ENCODE data around the gene GRB10.

Gene GRB10

GRCh38 chr7:50714857-50715256 is 67.8 kb downstream of the GRB10 start:
- DNase-seq: no peak

DNA sequence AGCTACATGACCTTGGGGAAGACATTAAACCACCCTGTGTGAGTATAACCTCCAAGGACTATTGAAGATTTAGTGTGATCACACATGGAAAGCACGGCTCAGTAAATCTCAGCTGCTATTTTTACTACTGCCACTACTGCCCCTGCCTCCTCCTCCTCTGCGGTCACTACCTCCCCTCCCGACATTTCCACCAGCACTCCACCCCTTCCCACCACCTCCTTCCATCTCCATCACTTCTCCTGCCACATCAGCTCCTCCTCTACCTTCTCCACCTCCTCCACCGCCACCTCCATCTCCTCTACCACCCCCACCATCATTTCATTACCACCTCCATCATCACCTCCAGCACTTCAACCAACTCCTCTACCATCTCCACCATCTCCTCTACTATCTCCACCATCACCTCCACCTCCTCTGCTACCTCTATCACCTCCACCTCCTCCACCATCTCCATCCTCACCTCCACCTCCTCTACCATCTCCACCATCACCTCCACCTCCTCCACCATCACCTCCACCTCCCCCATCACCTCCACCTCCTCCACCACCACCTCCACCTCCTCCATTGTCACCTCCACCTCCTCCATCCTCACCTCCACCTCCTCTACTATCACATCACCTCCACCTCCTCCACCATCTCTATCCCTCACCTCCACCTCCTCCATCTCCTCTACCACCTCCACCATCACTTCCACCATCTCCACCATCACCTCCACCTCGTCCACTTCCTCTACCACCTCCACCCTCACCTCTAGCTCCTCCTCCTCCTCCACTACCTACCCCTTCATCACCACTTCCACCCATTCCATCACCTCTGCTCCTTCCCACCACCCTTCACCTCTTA is 69.4 kb downstream of the GRB10 start:
- DNase-seq: no peak

DNA sequence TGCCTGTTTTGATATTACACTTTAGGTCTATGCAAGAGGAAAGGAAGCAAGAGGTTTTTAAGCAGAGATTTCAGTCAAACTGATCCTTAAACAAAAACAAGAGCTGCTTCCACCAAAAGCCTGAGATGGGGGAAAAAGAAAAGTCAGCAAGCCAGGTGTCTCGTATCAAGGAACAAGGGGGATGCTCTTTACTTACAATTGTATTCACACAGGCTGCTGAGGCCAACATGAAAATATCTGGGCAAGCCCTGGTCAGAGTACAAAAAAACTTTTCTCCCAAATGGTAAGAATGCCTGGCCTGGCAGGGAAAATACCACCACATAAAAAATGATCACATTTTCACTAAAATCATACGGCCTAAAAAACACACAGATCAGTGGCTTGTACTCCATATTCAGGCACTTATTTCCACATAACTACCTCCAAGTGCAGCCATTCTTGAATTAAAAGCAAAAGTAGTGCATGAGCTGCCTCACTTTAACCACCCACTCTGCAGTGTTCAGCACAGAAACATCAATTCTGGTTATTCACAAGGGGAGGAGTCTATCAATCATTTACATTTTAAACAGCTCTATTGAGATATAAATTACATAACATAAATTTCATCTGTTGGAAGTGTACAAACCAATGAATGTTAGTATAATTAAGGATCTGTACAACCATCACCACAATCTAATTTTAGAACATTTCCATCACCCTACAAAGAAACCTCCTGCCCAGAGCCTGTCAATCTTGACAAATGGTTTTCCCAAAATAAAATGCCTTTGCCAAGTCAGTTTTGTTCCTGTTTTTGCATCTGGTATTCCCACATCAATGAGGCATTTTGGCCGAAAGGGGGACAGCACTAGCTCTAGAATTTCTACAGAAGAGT is 70.2 kb downstream of the GRB10 start:
- DNase-seq: no peak

GRCh38 chr7:50711271-50712175 is 71.2 kb downstream of the GRB10 start:
- no peak for DNase-seq

DNA sequence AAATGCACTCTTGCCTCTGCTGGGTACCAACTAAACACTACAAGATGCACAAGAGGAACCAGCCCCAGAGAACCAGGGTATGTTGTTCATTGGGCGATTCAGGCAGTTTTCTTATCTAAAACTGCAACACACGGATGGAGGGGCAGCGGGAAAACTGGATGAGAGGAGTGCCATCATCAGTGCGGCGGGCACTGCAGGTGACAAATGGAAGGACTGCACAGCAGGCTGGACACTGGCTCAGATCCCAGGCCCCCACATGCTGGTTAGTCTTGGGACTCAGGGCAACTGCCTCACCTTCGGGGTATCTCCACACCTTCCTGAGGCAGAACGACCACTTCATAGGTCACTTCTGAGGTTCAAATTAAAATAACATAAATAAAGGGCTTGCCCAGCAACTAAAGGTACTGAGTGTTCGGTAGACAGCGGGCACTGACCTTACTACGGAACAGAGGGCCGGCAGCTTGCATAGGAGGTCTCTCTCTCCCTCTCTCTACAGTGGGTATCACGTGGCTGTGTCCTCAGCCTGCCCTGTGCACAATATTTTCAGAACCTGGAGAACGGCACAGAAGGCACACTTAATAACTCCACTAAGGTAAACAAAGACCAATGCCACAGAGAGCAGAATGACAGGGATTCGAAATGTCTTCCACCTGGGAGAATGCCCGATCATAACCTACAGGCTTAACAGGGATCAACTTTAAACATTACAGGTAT is 72.1 kb downstream of the GRB10 start:
- DNase-seq: no peak

- DNase-seq: no peak
Observed at GRCh38 chr7:50709151-50709550, 73.5 kb downstream of the GRB10 start.

GRCh38 chr7:50707236-50708006 is 75.3 kb downstream of the GRB10 start:
- no peak for DNase-seq

DNA sequence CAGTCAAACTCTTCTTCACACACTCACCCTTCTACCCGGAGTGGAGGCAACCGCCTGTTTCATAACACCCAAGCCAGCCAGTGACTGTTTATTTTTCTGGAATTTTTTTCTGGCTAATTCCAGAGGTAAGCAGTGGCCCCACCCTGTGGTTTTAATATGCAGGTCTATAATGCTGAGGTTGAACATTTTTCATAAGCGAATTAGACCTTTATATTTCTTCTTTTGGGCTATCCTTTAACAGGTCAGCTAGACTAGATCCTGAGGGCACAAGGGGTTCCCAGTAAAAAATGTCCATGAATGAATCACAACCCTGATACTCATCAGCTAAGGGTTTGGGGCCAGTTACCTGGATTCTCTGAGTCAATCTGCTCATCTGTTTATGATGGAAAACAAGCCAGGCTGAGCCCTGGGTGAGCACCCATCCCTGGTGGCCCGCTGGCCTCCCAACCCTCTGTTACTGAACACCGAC is 76.2 kb downstream of the GRB10 start:
- DNase-seq: no peak

- DNase-seq: no peak
Observed at GRCh38 chr7:50704844-50705243, 77.9 kb downstream of the GRB10 start.

DNA sequence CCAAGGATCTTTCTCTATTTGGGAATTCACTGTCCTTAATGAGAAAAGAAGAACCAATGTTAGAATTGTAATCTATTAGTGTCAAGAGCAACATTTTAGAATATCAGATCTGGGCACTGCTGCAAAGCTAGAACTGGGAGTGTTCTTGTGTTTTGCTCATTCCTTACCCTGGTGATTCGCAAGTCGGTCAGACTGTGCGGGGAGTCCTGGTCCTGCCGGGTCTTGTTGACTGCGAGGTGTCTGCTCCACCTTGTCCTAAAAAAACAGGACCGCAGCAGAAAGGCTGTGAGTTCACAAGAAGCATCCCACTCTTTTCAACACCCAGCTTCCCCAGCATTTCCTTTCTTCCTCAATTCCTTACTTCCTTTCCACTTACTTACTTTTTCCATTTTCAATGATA is 79.0 kb downstream of the GRB10 start:
- DNase-seq: no peak

DNA sequence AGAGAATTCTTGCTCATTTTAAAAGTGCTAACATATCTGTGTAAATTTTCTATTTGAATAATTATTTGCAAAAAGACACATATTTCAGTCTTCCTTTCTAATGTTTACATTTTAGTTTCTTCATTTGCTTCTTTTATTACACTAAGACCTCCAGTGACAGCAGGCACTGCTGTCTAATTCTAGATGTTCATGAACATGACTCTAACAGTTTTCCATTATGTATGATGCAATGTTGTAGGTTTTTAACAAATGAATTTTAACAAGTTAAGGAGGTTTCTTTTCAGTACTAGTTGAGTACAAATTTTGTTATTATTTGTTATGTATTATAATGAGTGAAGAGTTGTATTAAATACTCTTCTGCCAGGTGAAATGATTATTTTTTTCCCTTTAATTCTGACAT is 83.6 kb downstream of the GRB10 start:
- no peak for DNase-seq

- DNase-seq: no peak
Observed at GRCh38 chr7:50697748-50698147, 84.9 kb downstream of the GRB10 start.

DNA sequence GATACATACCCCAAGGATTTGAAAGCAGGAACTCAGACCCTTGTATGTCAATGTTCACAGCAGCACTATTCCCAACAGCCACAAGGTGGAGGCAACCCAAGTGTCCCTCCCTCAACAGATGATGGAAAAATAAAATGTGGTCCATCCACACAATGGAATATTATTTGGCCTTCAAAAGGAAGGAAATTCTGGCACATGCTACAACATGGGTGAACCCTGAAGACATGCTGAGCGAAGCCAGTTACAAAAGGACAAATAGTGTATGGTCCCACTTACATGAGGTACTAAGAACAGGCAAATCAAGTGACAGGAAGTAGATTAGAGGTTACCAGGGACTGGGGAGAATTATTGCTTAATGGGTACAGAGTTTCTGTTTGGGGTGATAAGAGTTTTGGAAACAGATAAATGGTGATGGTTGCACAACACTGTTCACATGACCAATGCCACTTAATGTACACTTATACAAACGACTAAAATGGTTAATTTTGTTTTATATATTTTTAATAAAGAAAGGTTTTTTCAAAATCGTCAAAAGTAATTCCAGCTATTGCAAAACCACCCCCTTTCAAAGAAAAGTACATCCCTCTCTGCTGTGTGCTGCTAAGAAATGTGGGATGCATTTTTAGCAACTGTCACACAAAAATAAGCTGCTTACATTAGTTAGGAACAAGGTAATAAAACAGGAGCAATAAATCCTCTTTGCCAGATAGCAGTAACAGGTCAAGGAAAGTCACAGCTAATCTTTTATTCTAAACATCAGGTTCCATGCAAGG is 85.7 kb downstream of the GRB10 start:
- no peak for DNase-seq

DNA sequence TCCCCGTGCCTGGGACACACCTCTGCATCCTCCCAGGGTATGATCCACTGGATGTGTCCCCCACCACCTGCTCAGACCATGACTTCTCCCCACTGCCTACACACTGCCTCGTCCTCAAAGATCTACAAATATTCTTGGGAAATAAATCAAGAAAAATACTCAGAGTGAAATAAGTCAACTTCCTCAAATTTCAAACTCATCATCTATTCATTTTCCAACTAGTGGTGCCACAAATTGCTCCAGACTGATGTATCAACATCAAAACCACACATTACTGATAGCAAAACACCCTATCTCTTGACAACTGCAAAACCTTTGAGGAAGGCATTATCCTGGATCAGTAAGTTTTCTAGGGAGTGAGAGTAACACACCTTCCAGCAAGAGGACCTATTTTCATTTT is 87.7 kb downstream of the GRB10 start:
- no peak for DNase-seq

DNA sequence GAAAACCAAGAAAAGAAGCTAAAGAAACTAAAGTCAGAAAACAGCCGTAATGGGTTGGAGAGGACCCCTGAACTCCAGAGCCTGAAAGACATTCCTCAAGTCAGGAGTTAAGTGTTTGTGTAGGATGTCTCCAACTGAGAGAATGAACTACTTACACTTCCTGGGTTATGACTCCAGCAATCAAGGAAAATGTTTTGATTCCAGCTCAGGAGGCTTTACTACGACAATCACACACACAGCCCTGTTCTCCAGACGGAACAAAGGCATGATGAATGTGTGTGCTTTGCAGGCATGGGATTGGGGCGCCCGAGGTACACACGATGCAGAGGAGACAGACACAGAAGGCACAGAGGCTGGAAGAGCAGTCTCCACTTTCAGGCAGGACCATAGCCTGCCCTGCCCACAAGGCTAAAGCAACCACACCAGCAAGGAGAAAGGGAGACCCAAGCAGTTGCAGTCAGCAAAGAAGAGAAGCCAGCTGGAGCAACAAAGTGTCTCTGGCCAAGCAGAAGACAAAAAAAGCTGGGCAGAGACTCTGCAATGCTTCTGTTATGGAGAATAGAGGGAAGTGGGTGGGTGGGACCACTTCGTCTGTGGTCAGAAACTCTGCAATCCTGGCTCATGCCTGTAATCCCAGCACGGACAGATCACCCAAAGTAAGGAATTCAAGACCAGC is 89.1 kb downstream of the GRB10 start:
- no peak for DNase-seq

DNA sequence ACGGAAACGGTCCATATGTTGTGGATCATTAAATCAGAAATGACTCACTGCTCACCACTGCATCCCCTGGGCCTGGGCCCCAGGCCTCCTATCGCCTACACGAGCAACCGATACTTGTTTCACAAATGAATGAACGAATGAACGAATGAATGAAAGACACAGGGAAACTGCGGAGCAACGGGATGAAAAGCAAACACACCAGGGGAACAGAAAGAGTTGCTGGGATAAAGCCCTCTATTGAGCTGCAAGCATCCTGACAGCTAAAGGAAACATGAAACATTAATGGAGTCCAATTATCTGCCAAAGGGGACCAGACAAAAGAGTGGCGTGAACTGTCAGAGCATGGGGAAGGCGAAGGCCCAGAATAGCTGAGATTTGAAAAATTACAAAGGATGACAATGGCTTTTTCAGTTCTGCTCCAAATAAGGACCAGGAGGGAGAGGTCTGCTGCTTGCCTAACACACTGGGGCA is 92.1 kb downstream of the GRB10 start:
- DNase-seq: no peak

- DNase-seq: no peak
Observed at GRCh38 chr7:50688226-50688590, 94.5 kb downstream of the GRB10 start.

DNA sequence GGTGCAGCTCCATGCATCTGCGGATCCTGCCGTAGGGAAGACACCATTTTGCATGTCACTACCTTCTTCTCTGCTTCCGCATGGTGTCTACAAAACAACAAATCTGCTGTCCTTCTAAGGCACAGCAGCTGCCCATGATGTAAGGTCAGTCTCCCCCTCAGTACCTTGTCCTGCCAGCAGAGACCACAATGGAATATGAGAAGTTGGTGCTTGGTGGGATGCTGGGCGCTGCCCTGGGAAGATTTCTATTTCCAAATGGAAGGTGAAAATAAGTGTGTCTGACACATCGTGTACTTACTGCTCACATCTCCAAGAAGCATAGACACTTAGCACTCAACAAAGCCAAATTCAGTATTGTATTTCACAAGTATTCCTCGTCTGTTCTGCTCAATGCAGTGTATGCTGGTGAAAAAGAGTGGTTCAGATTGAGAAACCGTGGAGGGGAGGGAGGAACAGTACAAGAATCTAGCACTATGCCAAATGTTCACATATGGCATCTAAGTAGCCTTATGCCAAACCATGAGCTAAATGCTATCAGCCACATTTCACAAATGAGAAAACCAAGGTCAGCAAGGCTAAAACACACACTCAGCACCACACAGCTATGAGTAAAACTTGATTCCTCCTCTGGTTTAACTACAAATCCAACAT is 95.0 kb downstream of the GRB10 start:
- DNase-seq: no peak

- DNase-seq: no peak
Observed at GRCh38 chr7:50687096-50687495, 95.6 kb downstream of the GRB10 start.

All from activated CD8-positive, alpha-beta memory T cell treated with anti-CD3 and anti-CD28 coated beads for 24 hours (primary cell).